GM10248 (cell line): Measurements from ENCODE around the gene HERC4.

Experiments
- CTCF ChIA-PET: fragments of 300-600 bp; sonication (Branson Sonifier 250); formaldehyde crosslinking; extraction: SDS; loops from one replicate; lab custom pipeline; 2021; ENCODE audit warnings: antibody characterized with exemption; lab: Yijun Ruan, JAX
- POLR2A ChIA-PET: fragments of 350-650 bp; sonication (Branson Sonifier 250); formaldehyde crosslinking; extraction: SDS; loops from one replicate; lab custom pipeline; 2020; ENCODE audit warnings: antibody characterized with exemption; lab: Yijun Ruan, JAX
- DNase-seq: peaks from one replicate; pipeline ENCODE4 v3.0.0; 2012; ENCODE audit errors: extremely low spot score
- CTCF ChIP-seq: IDR thresholded peaks from 2 replicates; pipeline ENCODE4 v1.5.1; 2012; ENCODE audit warnings: mild to moderate bottlenecking, low read depth; ENCODE audit errors: extremely low read depth, missing control alignments, control extremely low read depth

The HERC4 gene

GRCh38 chr10:67914777-67915340 lies 160.2 kb downstream of the HERC4 start:
- no peak for TF ChIP-seq CTCF
- POLR2A ChIA-PET: interaction anchor here (0.7 kb wide), 1 partner anchor 272 kb away, joined by 6 read pairs; no protein-coding TSS in a partner anchor
- DNase-seq: no peak
- CTCF ChIA-PET: interaction anchor here (0.9 kb wide), 1 partner anchor 8 kb away, joined by 3 read pairs; no protein-coding TSS in a partner anchor

GRCh38 chr10:67912331-67912946 lies 162.6 kb downstream of the HERC4 start:
- no peak for DNase-seq
- no peak for TF ChIP-seq CTCF
- POLR2A ChIA-PET: no interaction called here
- CTCF ChIA-PET: interaction anchor here (1.0 to 1.3 kb wide), 3 partner anchors 31 to 494 kb away, joined by 3 to 4 read pairs (median 3); partner anchors contain the start of gene RUFY2

GRCh38 chr10:67903581-67903980 lies 171.5 kb downstream of the HERC4 start:
- TF ChIP-seq CTCF: no peak
- DNase-seq: no peak
- ChIA-PET CTCF (no interaction called here), POLR2A (no interaction called here)

- no peak for DNase-seq
- ChIA-PET POLR2A (no interaction called here), CTCF (interaction anchor here (1.1 to 1.3 kb wide), 2 partner anchors 8 to 42 kb away, joined by 4 read pairs; no protein-coding TSS in a partner anchor)
Measured at GRCh38 chr10:67893637-67894036, 181.4 kb downstream of the HERC4 start.

GRCh38 chr10:67884842-67885670 lies 190.0 kb downstream of the HERC4 start:
- CTCF ChIA-PET: interaction anchor here (1.0 to 4.3 kb wide), 4 partner anchors 9 to 271 kb away, joined by 3 to 29 read pairs (median 4); no protein-coding TSS in a partner anchor
- no peak for TF ChIP-seq CTCF
- POLR2A ChIA-PET: interaction anchor here (0.7 to 1.0 kb wide), 3 partner anchors 44 to 447 kb away, joined by 3 to 5 read pairs (median 5); partner anchors contain the start of gene HNRNPH3
- peak; percentile 84 for DNase-seq

More at GRCh38 chr10:67893637-67894036, 181.4 kb downstream of the HERC4 start:
- no peak for TF ChIP-seq CTCF
